Naive thymus-derived CD4-positive, alpha-beta T cell (primary cell): ENCODE data around the gene RD3L. TPM values are rescaled to one million over a fixed set of nuclear protein-coding genes. Genes with fewer than 3 reads are reported as not detected.

Source experiments
- ATAC-seq: fragments of 150-1000 bp; cut with Tn5 transposase; 2 replicates; pipeline ENCODE4 v1.10.0; 2021; ENCODE audit warnings: mild to moderate bottlenecking, moderate library complexity
- CTCF ChIA-PET: fragments of 350-600 bp; sonication (Branson Sonifier 250); formaldehyde crosslinking; loops from one replicate; lab custom pipeline; 2021; ENCODE audit warnings: antibody characterized with exemption; lab: Charles Lee
- POLR2A ChIA-PET: fragments of 350-600 bp; sonication (Branson Sonifier 250); formaldehyde crosslinking; loops from one replicate; lab custom pipeline; 2021; ENCODE audit warnings: antibody characterized with exemption, inconsistent platforms; lab: Charles Lee
- DNase-seq, 9 donors: peaks; one replicate each; pipeline versions ENCODE4 v3.0.0 to v3.0.0-alpha.2; 2020 to 2022; ENCODE audit warnings: mixed read lengths in 1 of 9
- H3K27ac ChIP-seq: one replicate; pipeline ENCODE4 v1.7.0; 2013; ENCODE audit warnings: mild to moderate bottlenecking, low read depth, low read length, moderate library complexity
- H3K27me3 ChIP-seq, 2 donors: one replicate each; pipeline ENCODE4 v1.7.0; 2013; ENCODE audit warnings: low read length in 2 of 2, mild to moderate bottlenecking in 2 of 2, moderate library complexity in 2 of 2; ENCODE audit not compliant: control insufficient read depth in 2 of 2, insufficient read depth in 2 of 2
- H3K36me3 ChIP-seq, 3 experiments: 1 replicate in 2 of 3; 2 replicates in 1 of 3; pipeline ENCODE4 v1.7.0; 2013; ENCODE audit warnings: low read length in 3 of 3, mild to moderate bottlenecking in 3 of 3, moderate library complexity in 1 of 3; ENCODE audit not compliant: insufficient read depth in 3 of 3, control insufficient read depth in 2 of 3
- H3K4me1 ChIP-seq, 2 donors: one replicate each; pipeline ENCODE4 v1.7.0; 2013; ENCODE audit warnings: low read length in 2 of 2, mild to moderate bottlenecking in 2 of 2, moderate library complexity in 1 of 2; ENCODE audit not compliant: control insufficient read depth in 2 of 2, insufficient read depth in 2 of 2
- H3K4me3 ChIP-seq: 2 replicates; pipeline ENCODE4 v1.7.0; 2013; ENCODE audit warnings: mild to moderate bottlenecking, low read length
- H3K9me3 ChIP-seq, 3 experiments: 1 replicate in 2 of 3; 2 replicates in 1 of 3; pipeline ENCODE4 v1.7.0; 2013; ENCODE audit warnings: low read length in 3 of 3; ENCODE audit not compliant: control insufficient read depth in 2 of 3
- H3K27ac Mint-ChIP-seq, 9 donors: one replicate each; pipeline ENCODE4 v1.8.0; 2020 to 2022; ENCODE audit warnings: mixed read lengths in 9 of 9, mild to moderate bottlenecking in 8 of 9, moderate library complexity in 5 of 9, inconsistent platforms in 2 of 9
- H3K27me3 Mint-ChIP-seq, 5 donors: one replicate each; pipeline ENCODE4 v1.8.0; 2021 to 2022; ENCODE audit warnings: mixed read lengths in 5 of 5, mild to moderate bottlenecking in 1 of 5
- H3K36me3 Mint-ChIP-seq, 5 donors: one replicate each; pipeline ENCODE4 v1.8.0; 2020 to 2022; ENCODE audit warnings: mixed read lengths in 5 of 5, mild to moderate bottlenecking in 3 of 5, inconsistent platforms in 1 of 5
- H3K4me1 Mint-ChIP-seq, 7 donors: one replicate each; pipeline ENCODE4 v1.8.0; 2020 to 2022; ENCODE audit warnings: mixed read lengths in 7 of 7, mild to moderate bottlenecking in 3 of 7, inconsistent platforms in 1 of 7
- H3K4me3 Mint-ChIP-seq, 10 donors: one replicate each; pipeline ENCODE4 v1.8.0; 2020 to 2022; ENCODE audit warnings: mild to moderate bottlenecking in 10 of 10, mixed read lengths in 10 of 10, moderate library complexity in 6 of 10, inconsistent platforms in 2 of 10
- H3K9me3 Mint-ChIP-seq, 11 donors: one replicate each; pipeline ENCODE4 v1.8.0; 2020 to 2022; ENCODE audit warnings: mixed read lengths in 11 of 11, mild to moderate bottlenecking in 4 of 11, inconsistent platforms in 1 of 11, moderate library complexity in 1 of 11
- intact Hi-C, 2 donors: fragments of 100-400 bp; cut with micrococcal nuclease; formaldehyde crosslinking; loops; one replicate each; pipeline ENCODE4 v1.15.1; 2023
- polyA plus RNA-seq, 2 donors: library from polyadenylated mRNA; unstranded; fragments of 300-500 nt; fragmentation: Illumina TruSeq; gene quantifications; one replicate each; pipeline ENCODE4 v1.2.3, GENCODE V29; 2021
- total RNA-seq, 6 experiments: library from RNA in 5 of 6; stranded (reverse) in 5 of 6; gene quantifications; 1 replicate in 5 of 6; 2 replicates in 1 of 6; pipeline ENCODE4 v1.2.3 and lab custom pipeline; 2021 to 2026

RD3L gene
- total and polyA plus RNA-seq, 7 experiments from 2014 or later = not detected

DNA sequence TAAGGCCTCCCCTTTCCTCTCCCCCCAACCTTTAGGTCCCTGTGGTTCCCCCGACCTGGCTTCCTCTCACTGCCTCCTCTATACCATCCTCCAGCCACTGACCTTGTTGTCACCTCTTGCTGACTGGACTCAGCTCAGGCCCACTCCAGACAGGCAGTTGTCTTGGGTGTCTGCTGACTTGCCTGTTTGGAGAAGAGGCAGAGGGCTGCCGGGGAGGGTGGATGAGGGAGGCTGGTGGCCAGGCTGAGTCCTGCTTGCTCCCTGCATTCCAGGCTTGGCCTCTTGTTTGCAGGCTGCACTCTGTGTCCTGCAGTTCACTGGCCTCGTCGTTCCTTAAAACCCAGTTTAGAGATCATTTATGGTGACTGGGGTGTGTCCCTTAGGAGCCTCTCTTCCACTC is 31.0 kb upstream of the RD3L start:
- POLR2A ChIA-PET = no interaction called here
- Mint-ChIP-seq H3K4me1 (no peaks in the 10 kb centered on the region), H3K27ac (no peak overlapping the region), H3K4me3 (no peak overlapping the region), H3K9me3 (no peaks in the 10 kb centered on the region), H3K27me3 (peaks cover 0 to 6% (median 0%) of the 10 kb centered on the region in 5 donors), H3K36me3 (no peaks in the 10 kb centered on the region)
- intact Hi-C loops = no loop called here
- Histone ChIP-seq H3K36me3 (no peaks in the 10 kb centered on the region), H3K27ac (no peak overlapping the region), H3K27me3 (no peaks in the 10 kb centered on the region), H3K4me1 (no peaks in the 10 kb centered on the region), H3K9me3 (no peaks in the 10 kb centered on the region), H3K4me3 (no peak overlapping the region)
- CTCF ChIA-PET = interaction anchor here (0.6 kb wide), 1 partner anchor 158 kb away, joined by 5 read pairs; no protein-coding TSS in a partner anchor
- ATAC-seq (no peak), DNase-seq (no peak)

DNA sequence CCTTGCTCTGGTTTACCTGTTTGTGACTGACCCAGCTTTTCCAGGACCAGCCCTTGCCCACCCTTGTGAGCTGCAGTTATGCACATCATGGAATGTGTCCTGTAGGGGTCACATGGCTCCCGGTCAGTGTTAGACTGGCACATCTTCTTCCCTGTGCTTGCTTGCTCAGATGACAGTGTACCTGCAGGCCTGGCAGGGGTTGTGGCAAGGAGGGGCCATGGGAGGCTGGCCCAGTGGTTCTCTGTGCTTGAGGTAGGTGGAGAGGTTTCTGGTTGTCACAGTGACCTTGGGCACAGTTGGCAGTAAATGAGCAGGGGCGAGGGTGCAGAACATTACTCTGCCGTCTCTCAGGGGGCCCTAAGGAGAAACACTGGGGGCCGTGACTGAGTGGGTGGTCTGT is 27.6 kb upstream of the RD3L start:
- Mint-ChIP-seq H3K9me3 (peaks cover 0 to 2% (median 0%) of the 10 kb centered on the region in 11 donors), H3K4me3 (no peak overlapping the region), H3K4me1 (no peaks in the 10 kb centered on the region), H3K36me3 (no peaks in the 10 kb centered on the region), H3K27me3 (peaks cover 0 to 13% (median 8%) of the 10 kb centered on the region in 5 donors), H3K27ac (no peak overlapping the region)
- Histone ChIP-seq H3K27me3 (no peaks in the 10 kb centered on the region), H3K36me3 (no peaks in the 10 kb centered on the region), H3K4me3 (no peak overlapping the region), H3K9me3 (no peaks in the 10 kb centered on the region), H3K4me1 (no peaks in the 10 kb centered on the region), H3K27ac (no peak overlapping the region)
- ChIA-PET CTCF (no interaction called here), POLR2A (no interaction called here)
- intact Hi-C loops = no loop called here
- ATAC-seq (no peak), DNase-seq (no peak)

DNA sequence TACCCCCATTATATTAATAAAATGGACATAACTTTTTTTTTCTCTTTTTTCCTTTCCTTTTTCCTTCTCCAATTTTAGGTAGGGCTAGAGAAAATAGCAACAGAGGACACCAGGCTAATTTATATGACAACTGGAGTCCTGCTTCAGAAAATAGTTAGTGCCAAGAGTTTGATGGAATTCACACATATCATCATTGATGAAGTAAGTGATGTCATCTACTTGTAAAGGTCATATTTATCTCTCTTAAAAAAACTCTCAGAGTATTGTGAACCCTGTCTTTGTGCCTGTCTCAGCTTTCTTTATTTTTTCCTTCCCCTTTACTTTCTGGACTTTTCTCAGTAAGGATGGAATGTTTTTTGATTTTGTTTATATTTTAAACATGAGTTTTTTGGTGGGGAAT is 24.3 kb upstream of the RD3L start:
- H3K36me3 ChIP-seq = no peaks in the 10 kb centered on the region
- H3K9me3 ChIP-seq = no peaks in the 10 kb centered on the region
- no peaks in the 10 kb centered on the region for H3K4me1 Mint-ChIP-seq
- intact Hi-C loops = no loop called here
- H3K4me3 Mint-ChIP-seq = no peak overlapping the region
- no peaks in the 10 kb centered on the region for H3K27me3 ChIP-seq
- H3K9me3 Mint-ChIP-seq = peaks cover 0 to 2% (median 0%) of the 10 kb centered on the region in 11 donors
- ATAC-seq (no peak), DNase-seq (no peak)
- H3K4me1 ChIP-seq = no peaks in the 10 kb centered on the region
- ChIA-PET POLR2A (no interaction called here), CTCF (no interaction called here)
- no peaks in the 10 kb centered on the region for H3K36me3 Mint-ChIP-seq
- H3K27ac Mint-ChIP-seq = no peak overlapping the region
- H3K27me3 Mint-ChIP-seq = peaks cover 6 to 19% (median 8%) of the 10 kb centered on the region in 5 donors
- H3K4me3 ChIP-seq = no peak overlapping the region
- H3K27ac ChIP-seq = no peak overlapping the region

DNA sequence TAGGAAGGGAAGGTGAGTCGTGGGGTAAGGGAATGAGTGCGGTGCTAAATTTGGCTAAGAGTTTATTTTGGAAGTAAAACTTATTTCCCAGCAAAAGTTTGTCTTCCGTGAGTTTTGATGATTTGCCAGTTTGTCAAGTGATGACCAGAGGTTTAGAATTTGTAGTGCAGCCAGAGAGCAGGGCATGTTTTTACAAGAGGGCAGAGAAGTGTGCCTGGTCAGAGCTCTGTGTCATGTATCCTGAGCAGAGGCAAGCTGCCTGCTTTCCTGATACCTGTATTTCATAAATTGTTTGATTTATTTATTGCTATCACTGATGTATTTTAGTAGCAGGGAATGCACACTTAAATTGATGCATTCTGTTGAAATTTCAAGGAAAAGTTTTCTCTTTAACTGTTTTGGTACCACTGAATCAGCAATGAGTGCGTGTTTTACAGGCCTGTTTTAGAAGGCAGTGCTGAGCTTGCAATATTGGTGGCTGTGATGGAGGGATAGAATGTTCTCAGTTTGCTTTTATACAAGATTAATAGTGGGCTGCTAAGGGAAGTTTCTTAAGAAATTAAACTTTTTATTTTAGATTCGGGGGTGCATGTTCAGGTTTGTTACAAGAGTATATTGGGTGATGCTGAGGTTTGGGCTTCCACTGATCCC is 19.7 kb upstream of the RD3L start:
- Histone ChIP-seq H3K9me3 (no peaks in the 10 kb centered on the region), H3K4me3 (no peak overlapping the region), H3K36me3 (no peaks in the 10 kb centered on the region), H3K27me3 (no peaks in the 10 kb centered on the region), H3K27ac (no peak overlapping the region), H3K4me1 (no peaks in the 10 kb centered on the region)
- Mint-ChIP-seq H3K27me3 (peaks cover 4 to 16% (median 8%) of the 10 kb centered on the region in 5 donors), H3K4me3 (no peak overlapping the region), H3K27ac (no peak overlapping the region), H3K9me3 (no peaks in the 10 kb centered on the region), H3K36me3 (no peaks in the 10 kb centered on the region), H3K4me1 (peaks cover 0 to 2% (median 0%) of the 10 kb centered on the region in 7 donors)
- DNase-seq (no peak), ATAC-seq (no peak)
- POLR2A ChIA-PET = no interaction called here
- CTCF ChIA-PET = no interaction called here
- intact Hi-C loops = no loop called here

DNA sequence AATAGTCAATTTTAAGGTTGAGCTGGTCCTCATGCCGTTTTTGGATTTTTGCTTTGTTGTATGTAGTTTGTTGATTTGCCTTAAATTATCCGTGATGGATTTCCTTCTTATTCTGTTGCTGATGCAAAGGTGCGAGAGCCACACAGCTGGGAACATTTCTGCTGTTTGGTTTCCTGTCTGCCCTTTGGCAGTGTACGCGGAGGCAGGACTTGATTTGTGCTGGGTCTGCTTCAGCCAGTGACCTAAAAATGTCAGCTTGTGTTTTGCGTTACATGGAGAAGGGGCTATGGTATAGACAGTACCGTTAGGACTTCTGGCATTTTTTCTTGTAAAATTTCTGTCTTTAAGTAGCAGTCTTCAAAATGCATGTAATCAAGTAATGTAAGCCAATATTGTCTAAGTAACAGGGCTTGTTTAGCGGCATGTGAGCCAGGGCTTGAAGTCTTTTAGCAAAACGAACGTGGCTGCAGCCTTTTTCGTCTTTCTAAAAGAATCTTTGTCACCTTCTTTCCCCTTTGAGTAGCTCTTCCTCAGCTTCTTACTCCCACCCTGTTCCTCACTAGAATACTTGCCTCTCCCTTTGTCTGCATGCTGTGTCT is 18.2 kb upstream of the RD3L start:
- H3K4me1 ChIP-seq = no peaks in the 10 kb centered on the region
- no peak for DNase-seq
- ATAC-seq = no peak
- peaks cover under 1 to 14% (median 6%) of the 10 kb centered on the region in 5 donors for H3K27me3 Mint-ChIP-seq
- H3K27ac ChIP-seq = no peak overlapping the region
- no peaks in the 10 kb centered on the region for H3K36me3 ChIP-seq
- H3K9me3 ChIP-seq = no peaks in the 10 kb centered on the region
- intact Hi-C loops = no loop called here
- no peak overlapping the region for H3K27ac Mint-ChIP-seq
- H3K36me3 Mint-ChIP-seq = no peaks in the 10 kb centered on the region
- H3K27me3 ChIP-seq = no peaks in the 10 kb centered on the region
- H3K4me3 Mint-ChIP-seq = no peak overlapping the region
- peaks cover 0 to 2% (median 0%) of the 10 kb centered on the region in 7 donors for H3K4me1 Mint-ChIP-seq
- H3K9me3 Mint-ChIP-seq = no peaks in the 10 kb centered on the region
- POLR2A ChIA-PET = interaction anchor here (0.6 kb wide), 1 partner anchor 54 kb away, joined by 5 read pairs; no protein-coding TSS in a partner anchor
- H3K4me3 ChIP-seq = no peak overlapping the region
- CTCF ChIA-PET = no interaction called here

DNA sequence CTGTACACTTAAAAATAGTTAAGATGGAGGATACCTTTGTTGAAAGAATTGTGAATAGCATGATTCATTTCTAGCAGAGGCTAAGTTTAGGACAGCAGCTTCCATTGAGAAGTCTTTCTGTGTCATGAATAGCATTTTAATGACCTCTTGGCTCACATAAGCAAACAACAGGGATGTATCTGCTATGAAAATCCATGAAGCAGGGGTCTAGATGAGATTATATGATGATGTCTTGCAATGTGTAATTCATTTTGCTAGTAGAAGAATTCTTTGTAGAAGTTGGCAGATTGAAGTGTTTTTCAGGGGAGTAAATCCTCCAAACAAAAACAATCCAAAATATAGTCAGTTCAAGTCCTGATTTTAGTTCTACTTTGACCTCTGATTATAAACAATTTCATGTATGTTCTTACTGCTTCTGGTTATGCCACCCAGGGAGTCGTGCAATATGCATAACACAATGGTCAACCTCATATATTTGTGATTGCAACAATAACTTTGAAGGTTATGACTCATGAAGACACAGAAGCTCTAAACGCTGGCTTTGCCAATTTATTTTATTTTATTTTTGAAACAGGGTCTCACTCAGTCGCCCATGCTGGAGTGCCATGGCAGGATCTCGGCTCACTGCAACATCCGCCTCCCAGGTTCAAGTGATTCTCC is 6.9 kb upstream of the RD3L start:
- no peaks in the 10 kb centered on the region for H3K36me3 Mint-ChIP-seq
- ATAC-seq (peak; percentile 44), DNase-seq (no peak)
- H3K9me3 Mint-ChIP-seq = peaks cover 0 to 9% (median 2%) of the 10 kb centered on the region in 11 donors
- no peaks in the 10 kb centered on the region for H3K9me3 ChIP-seq
- no peaks in the 10 kb centered on the region for H3K27me3 ChIP-seq
- no peak overlapping the region for H3K27ac ChIP-seq
- H3K4me1 Mint-ChIP-seq = peaks cover 0 to under 1% (median 0%) of the 10 kb centered on the region in 7 donors
- POLR2A ChIA-PET = no interaction called here
- H3K4me1 ChIP-seq = no peaks in the 10 kb centered on the region
- H3K27me3 Mint-ChIP-seq = peaks cover 26 to 37% (median 34%) of the 10 kb centered on the region in 5 donors
- intact Hi-C loops = no loop called here
- CTCF ChIA-PET = no interaction called here
- no peaks in the 10 kb centered on the region for H3K36me3 ChIP-seq
- H3K27ac Mint-ChIP-seq = no peak overlapping the region
- H3K4me3 Mint-ChIP-seq = no peak overlapping the region
- H3K4me3 ChIP-seq = no peak overlapping the region
